Endothelial cell (in vitro differentiated cells): Measurements from ENCODE around the gene SDCBP2. TPM values are rescaled to one million over a fixed set of nuclear protein-coding genes. Genes with fewer than 3 reads are reported as not detected.

Experiments used
- DNase-seq: peaks from one replicate; pipeline ENCODE4 v3.0.0; 2021; ENCODE audit warnings: low spot score
- H3K27ac Mint-ChIP-seq: one replicate; pipeline ENCODE4 v1.8.0; 2021; ENCODE audit warnings: mixed read lengths, inconsistent platforms; ENCODE audit not compliant: unreplicated experiment
- H3K27me3 Mint-ChIP-seq: one replicate; pipeline ENCODE4 v1.8.0; 2021; ENCODE audit warnings: mild to moderate bottlenecking, moderate library complexity, mixed read lengths, inconsistent platforms; ENCODE audit not compliant: unreplicated experiment
- H3K36me3 Mint-ChIP-seq: one replicate; pipeline ENCODE4 v1.8.0; 2021; ENCODE audit warnings: mild to moderate bottlenecking, low read depth, mixed read lengths, inconsistent platforms; ENCODE audit not compliant: unreplicated experiment
- H3K4me1 Mint-ChIP-seq: one replicate; pipeline ENCODE4 v1.8.0; 2021; ENCODE audit warnings: mild to moderate bottlenecking, mixed read lengths, inconsistent platforms; ENCODE audit not compliant: unreplicated experiment
- H3K4me3 Mint-ChIP-seq: one replicate; pipeline ENCODE4 v1.8.0; 2021; ENCODE audit warnings: mild to moderate bottlenecking, mixed read lengths, inconsistent platforms; ENCODE audit not compliant: unreplicated experiment
- H3K9me3 Mint-ChIP-seq: one replicate; pipeline ENCODE4 v1.8.0; 2021; ENCODE audit warnings: mixed read lengths, inconsistent platforms; ENCODE audit not compliant: unreplicated experiment
- total RNA-seq: library from RNA; stranded (reverse); fragmentation: NEBNext Ultra II Directional; extraction: Animal tissue kit (Norgen Biotek cat#: 25700); gene quantifications from one replicate; pipeline ENCODE4 v1.2.1, GENCODE V29; 2021; ENCODE audit not compliant: unreplicated experiment
- TF ChIP-seq, protein P1 (sequence below): fragments of 200-600 bp; sonication (generic); IDR thresholded peaks from one replicate; pipeline ENCODE4 v1.5.0; 2021; ENCODE audit warnings: antibody characterized with exemption; ENCODE audit not compliant: unreplicated experiment

SDCBP2 gene
- total RNA-seq, 1 donor from 2014 or later: 10.1 TPM

- H3K4me3 Mint-ChIP-seq: no peak overlapping the region
- TF ChIP-seq, protein P1, sequence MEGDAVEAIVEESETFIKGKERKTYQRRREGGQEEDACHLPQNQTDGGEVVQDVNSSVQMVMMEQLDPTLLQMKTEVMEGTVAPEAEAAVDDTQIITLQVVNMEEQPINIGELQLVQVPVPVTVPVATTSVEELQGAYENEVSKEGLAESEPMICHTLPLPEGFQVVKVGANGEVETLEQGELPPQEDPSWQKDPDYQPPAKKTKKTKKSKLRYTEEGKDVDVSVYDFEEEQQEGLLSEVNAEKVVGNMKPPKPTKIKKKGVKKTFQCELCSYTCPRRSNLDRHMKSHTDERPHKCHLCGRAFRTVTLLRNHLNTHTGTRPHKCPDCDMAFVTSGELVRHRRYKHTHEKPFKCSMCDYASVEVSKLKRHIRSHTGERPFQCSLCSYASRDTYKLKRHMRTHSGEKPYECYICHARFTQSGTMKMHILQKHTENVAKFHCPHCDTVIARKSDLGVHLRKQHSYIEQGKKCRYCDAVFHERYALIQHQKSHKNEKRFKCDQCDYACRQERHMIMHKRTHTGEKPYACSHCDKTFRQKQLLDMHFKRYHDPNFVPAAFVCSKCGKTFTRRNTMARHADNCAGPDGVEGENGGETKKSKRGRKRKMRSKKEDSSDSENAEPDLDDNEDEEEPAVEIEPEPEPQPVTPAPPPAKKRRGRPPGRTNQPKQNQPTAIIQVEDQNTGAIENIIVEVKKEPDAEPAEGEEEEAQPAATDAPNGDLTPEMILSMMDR: no peak
- no peak for DNase-seq
- H3K36me3 Mint-ChIP-seq: peaks cover 18% of the 10 kb centered on the region
- H3K27me3 Mint-ChIP-seq: no peaks in the 10 kb centered on the region
- no peak overlapping the region for H3K27ac Mint-ChIP-seq
- peaks cover 9% of the 10 kb centered on the region for H3K4me1 Mint-ChIP-seq
- H3K9me3 Mint-ChIP-seq: no peaks in the 10 kb centered on the region
Measured at GRCh38 chr20:1298888-1299511, 29.9 kb downstream of the SDCBP2 start.

DNA sequence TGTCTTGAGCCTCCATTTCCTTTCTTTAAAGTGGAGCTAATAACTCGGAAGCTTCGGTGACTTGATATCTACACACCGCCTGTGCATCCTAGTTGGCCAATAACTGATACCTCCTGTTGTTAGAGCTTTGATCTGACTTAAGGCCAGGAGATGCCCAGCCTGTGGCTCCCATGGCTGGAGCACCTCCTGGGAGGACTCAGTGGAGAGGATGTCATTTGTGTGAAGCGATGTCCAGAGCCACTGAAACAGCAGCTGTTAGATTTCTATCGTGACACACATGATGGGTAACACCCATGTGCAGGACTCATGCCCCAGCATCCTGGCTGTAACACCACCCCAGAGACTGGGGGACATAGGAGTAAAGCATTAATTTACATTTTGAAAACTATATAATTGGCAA, 30.8 kb downstream of the SDCBP2 start:
- Mint-ChIP-seq H3K4me1 (peaks cover 9% of the 10 kb centered on the region), H3K27me3 (no peaks in the 10 kb centered on the region), H3K4me3 (no peak overlapping the region), H3K9me3 (no peaks in the 10 kb centered on the region), H3K36me3 (peaks cover 12% of the 10 kb centered on the region), H3K27ac (no peak overlapping the region)
- no peak for DNase-seq
- TF ChIP-seq, protein P1: no peak

DNA sequence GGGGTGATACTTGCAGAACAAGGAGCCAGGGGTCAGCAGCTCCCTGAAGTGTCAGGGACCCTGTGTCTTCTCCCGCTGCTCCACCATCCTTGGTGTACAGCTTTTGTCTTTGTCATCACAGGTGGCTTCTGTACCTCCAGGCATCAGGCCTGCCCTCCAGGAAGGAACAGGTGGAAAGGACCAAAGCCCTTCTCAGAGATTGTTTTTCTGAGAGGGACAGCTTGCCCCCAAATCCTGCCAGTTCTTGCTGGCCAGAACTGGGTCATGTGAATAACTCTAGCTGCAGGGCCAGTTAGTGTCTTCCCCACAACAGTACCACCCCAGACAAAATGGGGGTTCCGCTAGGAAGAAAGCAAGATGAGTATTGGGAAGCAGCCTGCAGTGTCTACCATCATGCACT, 31.5 kb downstream of the SDCBP2 start:
- TF ChIP-seq, protein P1: no peak
- no peak overlapping the region for H3K4me3 Mint-ChIP-seq
- H3K27me3 Mint-ChIP-seq: peaks cover 2% of the 10 kb centered on the region
- DNase-seq: no peak
- peaks cover 15% of the 10 kb centered on the region for H3K4me1 Mint-ChIP-seq
- no peaks in the 10 kb centered on the region for H3K9me3 Mint-ChIP-seq
- H3K27ac Mint-ChIP-seq: no peak overlapping the region
- H3K36me3 Mint-ChIP-seq: peaks cover 18% of the 10 kb centered on the region

DNA sequence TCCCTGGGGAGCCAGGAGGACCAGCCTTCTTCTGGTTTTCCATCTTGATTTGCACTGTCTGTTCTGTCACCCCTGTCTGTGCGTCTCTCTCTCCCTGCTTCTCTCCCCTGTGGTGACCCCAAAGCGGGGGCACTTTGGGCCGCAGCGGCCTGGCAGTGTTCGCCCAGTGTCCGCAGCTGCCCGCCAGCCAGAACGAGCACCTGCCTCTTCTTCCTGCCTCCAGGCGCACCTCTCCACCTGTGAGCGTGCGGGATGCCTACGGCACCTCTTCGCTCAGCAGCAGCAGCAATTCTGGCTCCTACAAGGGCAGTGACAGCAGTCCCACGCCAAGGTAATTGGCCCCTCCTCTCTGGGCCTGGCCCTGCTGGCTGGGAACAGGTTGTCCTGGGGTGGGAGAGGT, 32.0 kb downstream of the SDCBP2 start:
- Mint-ChIP-seq H3K27me3 (peaks cover 2% of the 10 kb centered on the region), H3K9me3 (no peaks in the 10 kb centered on the region), H3K4me3 (no peak overlapping the region), H3K36me3 (peaks cover 20% of the 10 kb centered on the region), H3K27ac (no peak overlapping the region), H3K4me1 (peaks cover 20% of the 10 kb centered on the region)
- DNase-seq: no peak
- TF ChIP-seq, protein P1: no peak

DNA sequence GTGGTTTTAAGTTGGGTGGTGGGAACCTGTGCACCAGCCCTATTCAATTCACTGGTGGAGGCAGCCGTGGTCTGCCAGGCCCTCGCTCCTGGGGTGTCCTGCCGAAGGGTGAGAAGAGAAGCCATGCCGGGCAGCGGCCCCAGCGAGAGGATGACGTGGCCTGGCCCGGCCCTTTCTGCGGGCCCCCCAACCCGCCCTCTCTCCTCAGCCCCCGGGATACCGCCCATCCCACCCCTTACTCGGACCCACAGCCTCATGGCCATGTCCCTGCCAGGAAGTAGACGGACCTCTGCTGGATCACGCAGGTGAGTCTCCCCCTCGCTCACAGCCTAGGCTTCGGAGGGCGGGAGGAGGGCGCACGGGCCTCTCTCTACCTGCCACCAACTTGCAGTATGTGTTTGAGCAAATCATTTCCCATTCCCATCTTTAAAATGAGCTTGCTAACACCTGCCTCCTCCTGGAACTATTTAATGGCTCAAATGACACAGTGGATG, 32.8 kb downstream of the SDCBP2 start:
- H3K4me1 Mint-ChIP-seq: peaks cover 22% of the 10 kb centered on the region
- H3K27ac Mint-ChIP-seq: no peak overlapping the region
- no peak for DNase-seq
- H3K27me3 Mint-ChIP-seq: peaks cover 2% of the 10 kb centered on the region
- TF ChIP-seq, protein P1: no peak
- H3K36me3 Mint-ChIP-seq: peaks cover 17% of the 10 kb centered on the region
- no peak overlapping the region for H3K4me3 Mint-ChIP-seq
- H3K9me3 Mint-ChIP-seq: no peaks in the 10 kb centered on the region
